Trophoblast cell (in vitro differentiated cells and primary cell): ENCODE measurements around the gene TRIM36.

Experiments used
- DNase-seq, 2 donors: peaks; one replicate each; pipeline ENCODE4 v3.0.0-alpha.2; 2016
- H2AFZ ChIP-seq: 2 replicates; pipeline ENCODE4 v1.6.1; 2013; ENCODE audit warnings: low read length, moderate library complexity, mild to moderate bottlenecking; ENCODE audit not compliant: insufficient read depth, poor library complexity
- H2AK5ac ChIP-seq: 2 replicates; pipeline ENCODE4 v1.6.1; 2013; ENCODE audit warnings: mild to moderate bottlenecking, low read length
- H2BK120ac ChIP-seq: 2 replicates; pipeline ENCODE4 v1.6.1; 2013; ENCODE audit warnings: low read length, mild to moderate bottlenecking, moderate library complexity; ENCODE audit not compliant: insufficient read depth, poor library complexity
- H2BK12ac ChIP-seq: 2 replicates; pipeline ENCODE4 v1.6.1; 2013; ENCODE audit warnings: mild to moderate bottlenecking, low read length, moderate library complexity
- H2BK5ac ChIP-seq: 2 replicates; pipeline ENCODE4 v1.6.1; 2013; ENCODE audit warnings: low read length, low read depth, moderate library complexity, mild to moderate bottlenecking; ENCODE audit not compliant: poor library complexity
- H3K14ac ChIP-seq: 2 replicates; pipeline ENCODE4 v1.6.1; 2013; ENCODE audit warnings: mild to moderate bottlenecking, low read length
- H3K18ac ChIP-seq: 2 replicates; pipeline ENCODE4 v1.6.1; 2013; ENCODE audit warnings: mild to moderate bottlenecking, low read length
- H3K23ac ChIP-seq: 2 replicates; pipeline ENCODE4 v1.6.1; 2013; ENCODE audit warnings: low read length
- H3K27ac ChIP-seq: 2 replicates; pipeline ENCODE4 v1.5.1; 2013; ENCODE audit warnings: low read depth, mild to moderate bottlenecking, inconsistent platforms, low read length, moderate library complexity
- H3K27me3 ChIP-seq: 2 replicates; pipeline ENCODE4 v1.6.1; 2013; ENCODE audit warnings: inconsistent platforms, mild to moderate bottlenecking, low read length, moderate library complexity; ENCODE audit not compliant: insufficient read depth
- H3K36me3 ChIP-seq, 2 experiments: 1 replicate in 1 of 2; 2 replicates in 1 of 2; pipeline ENCODE4 v1.6.1; 2013; ENCODE audit warnings: low read length in 2 of 2, mild to moderate bottlenecking in 2 of 2, moderate library complexity in 1 of 2; ENCODE audit not compliant: insufficient read depth in 2 of 2, control insufficient read depth in 1 of 2
- H3K4ac ChIP-seq: 2 replicates; pipeline ENCODE4 v1.6.1; 2013; ENCODE audit warnings: low read depth, mild to moderate bottlenecking, low read length, moderate library complexity
- H3K4me1 ChIP-seq, 2 experiments: 1 replicate in 1 of 2; 2 replicates in 1 of 2; pipeline ENCODE4 v1.6.1; 2013; ENCODE audit warnings: low read length in 2 of 2, mild to moderate bottlenecking in 2 of 2, moderate library complexity in 1 of 2; ENCODE audit not compliant: insufficient read depth in 2 of 2, control insufficient read depth in 1 of 2
- H3K4me2 ChIP-seq: 2 replicates; pipeline ENCODE4 v1.6.1; 2013; ENCODE audit warnings: inconsistent platforms, mild to moderate bottlenecking, low read length, moderate library complexity
- H3K4me3 ChIP-seq: 2 replicates; pipeline ENCODE4 v1.5.1; 2013; ENCODE audit warnings: mild to moderate bottlenecking, low read depth, low read length, inconsistent platforms
- H3K79me1 ChIP-seq: one replicate; pipeline ENCODE4 v1.6.1; 2013; ENCODE audit warnings: low read length
- H3K79me2 ChIP-seq: 2 replicates; pipeline ENCODE4 v1.6.1; 2013; ENCODE audit warnings: low read length, mild to moderate bottlenecking; ENCODE audit not compliant: control insufficient read depth, insufficient read depth, poor library complexity
- H3K9ac ChIP-seq: 2 replicates; pipeline ENCODE4 v1.6.1; 2013; ENCODE audit warnings: mild to moderate bottlenecking, low read length
- H3K9me3 ChIP-seq: 2 replicates; pipeline ENCODE4 v1.6.1; 2013; ENCODE audit warnings: low read depth, mild to moderate bottlenecking, control low read depth, inconsistent platforms, low read length; ENCODE audit not compliant: insufficient read depth
- H4K12ac ChIP-seq: 2 replicates; pipeline ENCODE4 v1.6.1; 2013; ENCODE audit warnings: low read depth, mild to moderate bottlenecking, low read length, moderate library complexity
- H4K8ac ChIP-seq: 2 replicates; pipeline ENCODE4 v1.6.1; 2013; ENCODE audit warnings: low read depth, mild to moderate bottlenecking, low read length, moderate library complexity
- H4K91ac ChIP-seq: one replicate; pipeline ENCODE4 v1.6.1; 2013; ENCODE audit warnings: low read depth, mild to moderate bottlenecking, low read length, moderate library complexity
- WGBS: extraction: QIAGEN DNeasy Blood & Tissue Kit; methylation state at CpG from one replicate; pipeline ENCODE4 v1.1.7; 2013; ENCODE audit warnings: missing lambda C conversion rate; ENCODE audit not compliant: insufficient read length, insufficient coverage; ENCODE audit errors: extremely low coverage; 5-methylcytosine and 5-hydroxymethylcytosine counted together

Gene TRIM36

DNA sequence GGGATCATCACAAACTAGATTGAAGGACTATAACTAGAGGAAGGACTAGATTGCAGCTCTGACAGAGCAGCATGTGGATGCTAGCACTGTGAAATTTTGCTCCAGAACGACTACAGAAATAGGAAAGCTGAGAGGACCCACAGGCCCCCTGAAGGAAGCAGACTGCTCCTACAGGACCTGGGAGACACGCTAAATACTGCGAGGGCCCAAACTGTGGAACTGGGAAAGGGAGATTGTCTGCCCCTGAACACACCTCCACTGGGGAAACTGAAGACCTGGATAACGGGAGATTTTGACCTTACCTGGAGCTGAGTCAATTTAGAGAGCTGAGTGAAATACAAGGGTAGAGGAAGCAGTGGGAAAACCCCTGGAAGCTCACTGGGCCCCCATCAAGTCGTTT, 19.2 kb downstream of the TRIM36 start:
- WGBS, result no CpG with 5 or more reads among the region's 5 CpGs
- no peak overlapping the region for H3K14ac ChIP-seq

DNA sequence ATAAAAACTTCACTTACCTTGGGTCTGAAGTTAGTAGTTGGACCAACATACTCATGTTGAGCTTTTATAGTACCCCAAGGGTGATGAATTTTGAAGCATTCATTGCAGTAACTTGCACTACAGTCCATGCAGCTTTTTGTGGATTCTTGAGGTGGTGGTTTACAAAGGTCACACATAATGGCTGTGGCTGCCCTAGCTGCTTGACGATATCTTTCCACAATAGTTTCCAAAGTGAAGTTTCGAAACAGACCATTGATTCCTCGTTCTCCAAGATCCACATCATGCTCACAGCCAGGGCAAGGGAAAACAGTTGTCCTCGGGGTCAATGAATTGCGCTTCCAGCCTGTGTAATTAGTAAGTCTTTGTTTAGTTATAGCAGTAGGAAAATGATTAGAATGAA, 22.7 kb downstream of the TRIM36 start:
- Histone ChIP-seq H3K4me3 (no peak overlapping the region), H3K23ac (no peak overlapping the region), H3K14ac (no peak overlapping the region), H2AK5ac (no peak overlapping the region), H3K4me1 (no peaks in the 10 kb centered on the region), H2BK12ac (no peak overlapping the region), H4K12ac (no peak overlapping the region), H3K9ac (no peak overlapping the region), H3K4me2 (no peak overlapping the region), H3K18ac (no peak overlapping the region), H3K36me3 (no peaks in the 10 kb centered on the region), H3K4ac (no peak overlapping the region), H3K27ac (no peak overlapping the region), H3K79me1 (no peaks in the 10 kb centered on the region), H4K91ac (no peak overlapping the region), H3K27me3 (no peaks in the 10 kb centered on the region), H4K8ac (no peak overlapping the region), H3K9me3 (no peaks in the 10 kb centered on the region), H2BK120ac (no peak overlapping the region), H2BK5ac (no peak overlapping the region), H2AFZ (no peak overlapping the region), H3K79me2 (no peaks in the 10 kb centered on the region)
- DNase-seq, result no peak
- WGBS, result no CpG with 5 or more reads among the region's 5 CpGs

More for the DNA sequence above, 19.2 kb downstream of the TRIM36 start:
- Histone ChIP-seq H4K91ac (no peak overlapping the region), H3K4me1 (no peaks in the 10 kb centered on the region), H2AK5ac (no peak overlapping the region), H3K23ac (no peak overlapping the region), H3K9ac (no peak overlapping the region), H3K79me2 (no peaks in the 10 kb centered on the region), H2BK120ac (no peak overlapping the region), H2BK5ac (no peak overlapping the region), H3K4me2 (no peak overlapping the region), H3K9me3 (no peaks in the 10 kb centered on the region), H4K12ac (no peak overlapping the region), H4K8ac (no peak overlapping the region), H3K18ac (no peak overlapping the region), H3K27me3 (no peaks in the 10 kb centered on the region), H3K79me1 (no peaks in the 10 kb centered on the region), H3K4me3 (no peak overlapping the region), H3K4ac (no peak overlapping the region), H3K36me3 (no peaks in the 10 kb centered on the region), H2AFZ (no peak overlapping the region), H3K27ac (no peak overlapping the region), H2BK12ac (no peak overlapping the region)
- no peak for DNase-seq

DNA sequence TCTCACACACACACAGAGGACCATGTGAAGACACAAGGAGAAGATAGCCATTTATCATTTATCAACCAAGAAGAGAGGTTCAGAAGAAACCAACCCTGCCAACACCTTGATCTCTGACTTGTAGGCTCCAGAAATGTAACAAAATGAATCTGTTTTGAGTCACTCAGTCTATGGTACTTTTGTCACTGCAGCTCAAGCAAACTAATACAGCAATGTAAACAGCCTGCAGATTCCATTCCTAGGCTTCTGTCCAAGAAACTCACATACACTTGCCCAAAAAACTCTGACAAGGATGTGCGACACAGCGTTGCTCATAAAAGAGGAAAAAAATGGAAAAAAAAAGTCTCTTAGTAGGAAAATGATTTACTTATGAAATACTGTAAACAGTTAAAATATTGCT, 33.4 kb downstream of the TRIM36 start:
- no peak overlapping the region for H3K4me2 ChIP-seq
- no peak overlapping the region for H2AFZ ChIP-seq
- no peak overlapping the region for H2BK12ac ChIP-seq
- no peak overlapping the region for H4K12ac ChIP-seq
- H2BK120ac ChIP-seq, result no peak overlapping the region
- H3K27ac ChIP-seq, result no peak overlapping the region
- no peak overlapping the region for H3K4me3 ChIP-seq
- DNase-seq, result no peak
- no peak overlapping the region for H2BK5ac ChIP-seq
- no peak overlapping the region for H4K8ac ChIP-seq
- no peak overlapping the region for H3K14ac ChIP-seq
- no peak overlapping the region for H3K23ac ChIP-seq
- no peaks in the 10 kb centered on the region for H3K4me1 ChIP-seq
- H3K9ac ChIP-seq, result no peak overlapping the region
- H3K4ac ChIP-seq, result no peak overlapping the region
- no CpG with 5 or more reads among the region's 2 CpGs for WGBS
- H3K79me1 ChIP-seq, result no peaks in the 10 kb centered on the region
- no peaks in the 10 kb centered on the region for H3K27me3 ChIP-seq
- H3K18ac ChIP-seq, result no peak overlapping the region
- no peaks in the 10 kb centered on the region for H3K9me3 ChIP-seq
- H3K79me2 ChIP-seq, result no peaks in the 10 kb centered on the region
- H3K36me3 ChIP-seq, result no peaks in the 10 kb centered on the region
- H2AK5ac ChIP-seq, result no peak overlapping the region
- H4K91ac ChIP-seq, result no peak overlapping the region

DNA sequence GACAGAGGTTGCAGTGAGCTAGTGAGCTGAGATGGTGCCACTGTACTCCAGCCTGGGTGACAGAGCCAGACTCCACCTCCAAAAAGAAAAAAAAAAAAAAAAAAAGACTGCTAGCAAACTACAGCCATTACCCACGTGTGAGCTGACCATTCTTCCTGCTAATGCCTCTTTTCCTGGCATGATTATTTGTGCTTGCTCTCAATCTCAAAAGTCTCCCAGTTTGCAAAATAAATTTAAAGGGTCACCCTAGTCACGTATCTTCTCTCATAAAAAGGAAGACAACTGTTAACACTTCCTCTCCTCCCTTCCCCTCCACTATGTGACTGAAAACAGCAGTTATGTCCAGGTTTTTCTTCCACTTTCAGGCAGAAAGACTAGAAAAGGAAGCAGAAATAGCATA, 37.2 kb downstream of the TRIM36 start:
- Histone ChIP-seq H3K4me2 (no peak overlapping the region), H4K8ac (no peak overlapping the region), H3K4me3 (no peak overlapping the region), H3K4ac (no peak overlapping the region), H4K12ac (no peak overlapping the region), H3K79me1 (no peaks in the 10 kb centered on the region), H3K9me3 (no peaks in the 10 kb centered on the region), H4K91ac (no peak overlapping the region), H2BK120ac (no peak overlapping the region), H3K27ac (no peak overlapping the region), H3K23ac (no peak overlapping the region), H2AK5ac (no peak overlapping the region), H2AFZ (no peak overlapping the region), H2BK12ac (no peak overlapping the region), H3K14ac (no peak overlapping the region), H3K36me3 (no peaks in the 10 kb centered on the region), H3K27me3 (no peaks in the 10 kb centered on the region), H3K79me2 (no peaks in the 10 kb centered on the region), H3K9ac (no peak overlapping the region), H2BK5ac (no peak overlapping the region), H3K18ac (no peak overlapping the region), H3K4me1 (no peaks in the 10 kb centered on the region)
- no CpG with 5 or more reads among the region's 2 CpGs for WGBS
- DNase-seq, result no peak
